HG02884 (cell line): ENCODE data around the gene ATG4B.

ENCODE experiments used
- ATAC-seq: cut with Tn5 transposase; IDR thresholded peaks from one replicate; pipeline ENCODE4 v1.9.1; 2021; ENCODE audit warnings: mild to moderate bottlenecking, moderate library complexity; ENCODE audit not compliant: unreplicated experiment

Gene ATG4B

GRCh38 chr2:241637795-241638660 lies 535 bp downstream of the ATG4B start:
- ATAC-seq = peak; percentile 18

GRCh38 chr2:241638940-241639339 lies 1.4 kb downstream of the ATG4B start:
- ATAC-seq = no peak

- no peak for ATAC-seq
Measured at GRCh38 chr2:241639385-241639784, 1.9 kb downstream of the ATG4B start.

GRCh38 chr2:241640165-241640795 lies 2.8 kb downstream of the ATG4B start:
- ATAC-seq = no peak

- ATAC-seq = no peak
Measured at GRCh38 chr2:241641631-241642030, 4.1 kb downstream of the ATG4B start.

- ATAC-seq = no peak
Measured at GRCh38 chr2:241645056-241645914, 7.8 kb downstream of the ATG4B start.

- no peak for ATAC-seq
Measured at GRCh38 chr2:241645915-241646645, 8.6 kb downstream of the ATG4B start.

GRCh38 chr2:241648453-241648852 lies 11.0 kb downstream of the ATG4B start:
- ATAC-seq = no peak

- ATAC-seq = no peak
Measured at GRCh38 chr2:241649404-241649803, 11.9 kb downstream of the ATG4B start.

GRCh38 chr2:241649927-241650326 lies 12.4 kb downstream of the ATG4B start:
- no peak for ATAC-seq

GRCh38 chr2:241652142-241652541 lies 14.6 kb downstream of the ATG4B start:
- ATAC-seq = no peak

GRCh38 chr2:241652722-241653121 lies 15.2 kb downstream of the ATG4B start:
- ATAC-seq = no peak

GRCh38 chr2:241653210-241653750 lies 15.8 kb downstream of the ATG4B start:
- ATAC-seq = no peak

- ATAC-seq = no peak
Measured at GRCh38 chr2:241654551-241654950, 17.1 kb downstream of the ATG4B start.

GRCh38 chr2:241655516-241656189 lies 18.2 kb downstream of the ATG4B start:
- no peak for ATAC-seq

- no peak for ATAC-seq
Measured at GRCh38 chr2:241656190-241656741, 18.8 kb downstream of the ATG4B start.

- no peak for ATAC-seq
Measured at GRCh38 chr2:241657786-241658254, 20.3 kb downstream of the ATG4B start.

- ATAC-seq = no peak
Measured at GRCh38 chr2:241658296-241658695, 20.8 kb downstream of the ATG4B start.

- ATAC-seq = no peak
Measured at GRCh38 chr2:241659150-241659739, 21.8 kb downstream of the ATG4B start.
